Brain microvascular endothelial cell (primary cell): ENCODE data around the gene TGFBR1.

ENCODE experiments used
- DNase-seq: peaks from one replicate; pipeline ENCODE4 v3.0.0-alpha.2; 2020
- H3K27ac ChIP-seq: fragments of 250-450 bp; sonication (Bioruptor Pico); 2 replicates; pipeline ENCODE4 v1.5.1; 2020; ENCODE audit warnings: mild to moderate bottlenecking, moderate library complexity
- H3K27me3 ChIP-seq: fragments of 250-450 bp; sonication (Bioruptor Pico); replicated peaks from 2 replicates; pipeline ENCODE4 v1.5.1; 2020; ENCODE audit warnings: mild to moderate bottlenecking
- H3K36me3 ChIP-seq: fragments of 250-450 bp; sonication (Bioruptor Pico); replicated peaks from 2 replicates; pipeline ENCODE4 v1.5.1; 2020; ENCODE audit warnings: mild to moderate bottlenecking
- H3K4me3 ChIP-seq: 2 replicates; pipeline ENCODE4 v1.5.1; 2011; ENCODE audit warnings: low read depth, mild to moderate bottlenecking, control low read depth, low read length, moderate library complexity
- CTCF ChIP-seq: IDR thresholded peaks from 2 replicates; pipeline ENCODE4 v1.5.1; 2011; ENCODE audit warnings: low read depth, mild to moderate bottlenecking, moderate library complexity, low read length, control low read depth, inconsistent platforms; ENCODE audit errors: missing control alignments
- in situ Hi-C: cut with HindIII; loops from 2 replicates; pipeline ENCODE4 v1.10.0; 2017; ENCODE audit warnings: low sequenced_read_pairs, low pct_ligation_motif_present

Gene TGFBR1

GRCh38 chr9:99187311-99187710, 82.4 kb downstream of the TGFBR1 start:
- no peak overlapping the region for H3K4me3 ChIP-seq
- H3K27ac ChIP-seq = no peak overlapping the region
- DNase-seq = no peak
- no peak for TF ChIP-seq CTCF
- in situ Hi-C loops = no loop called here
- H3K27me3 ChIP-seq = no peaks in the 10 kb centered on the region
- no peaks in the 10 kb centered on the region for H3K36me3 ChIP-seq

GRCh38 chr9:99189186-99189585, 84.3 kb downstream of the TGFBR1 start:
- DNase-seq = no peak
- Histone ChIP-seq H3K27me3 (no peaks in the 10 kb centered on the region), H3K27ac (no peak overlapping the region), H3K4me3 (no peak overlapping the region), H3K36me3 (no peaks in the 10 kb centered on the region)
- in situ Hi-C loops = no loop called here
- no peak for TF ChIP-seq CTCF

- DNase-seq = no peak
- Histone ChIP-seq H3K36me3 (no peaks in the 10 kb centered on the region), H3K27me3 (no peaks in the 10 kb centered on the region), H3K27ac (no peak overlapping the region), H3K4me3 (no peak overlapping the region)
- in situ Hi-C loops = no loop called here
- TF ChIP-seq CTCF = no peak
Measured at GRCh38 chr9:99189887-99190596, 85.1 kb downstream of the TGFBR1 start.

GRCh38 chr9:99190597-99191283, 85.8 kb downstream of the TGFBR1 start:
- in situ Hi-C loops = no loop called here
- H3K27ac ChIP-seq = no peak overlapping the region
- no peaks in the 10 kb centered on the region for H3K36me3 ChIP-seq
- H3K27me3 ChIP-seq = no peaks in the 10 kb centered on the region
- no peak overlapping the region for H3K4me3 ChIP-seq
- no peak for DNase-seq
- TF ChIP-seq CTCF = no peak

GRCh38 chr9:99192786-99193465, 88.0 kb downstream of the TGFBR1 start:
- Histone ChIP-seq H3K27me3 (no peaks in the 10 kb centered on the region), H3K4me3 (no peak overlapping the region), H3K36me3 (no peaks in the 10 kb centered on the region), H3K27ac (no peak overlapping the region)
- in situ Hi-C loops = no loop called here
- peak; percentile 60 for TF ChIP-seq CTCF
- no peak for DNase-seq
